H1 (cell line): Measurements from ENCODE around the gene CFAP157. TPM values are rescaled to one million over a fixed set of nuclear protein-coding genes. Genes with fewer than 3 reads are reported as not detected.

Experiments used
- ATF2 ChIP-seq: IDR thresholded peaks from 2 replicates; pipeline ENCODE4 v1.6.1; 2012; ENCODE audit warnings: low read length, inconsistent platforms
- BCL11A ChIP-seq, 2 experiments: IDR thresholded peaks; one replicate each; pipeline ENCODE4 v1.6.1; 2011; ENCODE audit warnings: low read depth in 2 of 2, low read length in 2 of 2, mild to moderate bottlenecking in 2 of 2
- CBX8 ChIP-seq: fragments of 300-800, 300-1000 bp; sonication (generic); IDR thresholded peaks from 2 replicates; pipeline ENCODE4 v1.7.1; 2016; ENCODE audit warnings: low read depth, low read length, borderline replicate concordance
- CHD1 ChIP-seq: IDR thresholded peaks from 2 replicates; pipeline ENCODE4 v1.6.1; 2012; ENCODE audit warnings: low read depth, low read length, improper control_type of control experiment
- EP300 ChIP-seq, 2 experiments: IDR thresholded peaks; 1 replicate in 1 of 2; 2 replicates in 1 of 2; pipeline ENCODE4 v1.6.1; 2011 to 2012; ENCODE audit warnings: low read depth in 2 of 2, low read length in 2 of 2, mild to moderate bottlenecking in 2 of 2, borderline replicate concordance in 1 of 2, inconsistent platforms in 1 of 2, moderate library complexity in 1 of 2
- GABPA ChIP-seq: IDR thresholded peaks from 2 replicates; pipeline ENCODE4 v1.6.1; 2011; ENCODE audit warnings: mild to moderate bottlenecking, low read length, moderate library complexity, borderline replicate concordance; ENCODE audit not compliant: insufficient read depth
- HDAC2 ChIP-seq, 2 experiments: fragments of 300-600 bp in 1 of 2; sonication (generic) in 1 of 2; IDR thresholded peaks; 2 replicates each; pipeline ENCODE4 v1.6.1; 2011 to 2012; ENCODE audit warnings: low read depth in 2 of 2, low read length in 2 of 2, mild to moderate bottlenecking in 2 of 2, moderate library complexity in 2 of 2, borderline replicate concordance in 1 of 2, inconsistent platforms in 1 of 2
- HDAC6 ChIP-seq: IDR thresholded peaks from one replicate; pipeline ENCODE4 v1.7.1; 2012; ENCODE audit warnings: low read depth, mild to moderate bottlenecking, inconsistent platforms, low read length, moderate library complexity
- KDM4A ChIP-seq: IDR thresholded peaks from one replicate; pipeline ENCODE4 v1.7.1; 2012; ENCODE audit warnings: low read depth, mild to moderate bottlenecking, moderate library complexity, low read length, inconsistent platforms; ENCODE audit not compliant: severe bottlenecking
- MAX ChIP-seq: IDR thresholded peaks from 2 replicates; pipeline ENCODE4 v1.6.1; 2012; ENCODE audit warnings: inconsistent platforms
- NRF1 ChIP-seq: IDR thresholded peaks from 2 replicates; pipeline ENCODE4 v1.6.1; 2011; ENCODE audit warnings: mild to moderate bottlenecking, low read depth, low read length, improper control_type of control experiment
- RAD21 ChIP-seq, 2 experiments: IDR thresholded peaks in 1 of 2; conservative IDR thresholded peaks in 1 of 2; 2 replicates each; pipeline ENCODE4 v1.6.1; 2011; ENCODE audit warnings: low read depth in 2 of 2, low read length in 2 of 2, improper control_type of control experiment in 1 of 2, inconsistent platforms in 1 of 2, mild to moderate bottlenecking in 1 of 2, moderate library complexity in 1 of 2
- RFX5 ChIP-seq: IDR thresholded peaks from 2 replicates; pipeline ENCODE4 v1.6.1; 2011; ENCODE audit warnings: low read depth, low read length, improper control_type of control experiment, borderline replicate concordance
- RXRA ChIP-seq: IDR thresholded peaks from 2 replicates; pipeline ENCODE4 v1.6.1; 2011; ENCODE audit warnings: low read depth, mild to moderate bottlenecking, low read length, moderate library complexity; ENCODE audit not compliant: insufficient read depth
- SIRT6 ChIP-seq: IDR thresholded peaks from one replicate; pipeline ENCODE4 v1.7.1; 2012; ENCODE audit warnings: low read length, inconsistent platforms
- SUZ12 ChIP-seq: fragments of 200-600 bp; sonication (generic); IDR thresholded peaks from 2 replicates; pipeline ENCODE4 v1.6.1; 2012; ENCODE audit warnings: mild to moderate bottlenecking, inconsistent platforms, low read length, moderate library complexity, mixed read lengths
- TAF7 ChIP-seq: optimal IDR thresholded peaks from 2 replicates; pipeline ENCODE3; 2011; ENCODE audit warnings: low read depth, mild to moderate bottlenecking, inconsistent platforms, low read length, moderate library complexity, borderline replicate concordance
- TCF12 ChIP-seq: IDR thresholded peaks from 2 replicates; pipeline ENCODE4 v1.6.1; 2011; ENCODE audit warnings: low read depth, mild to moderate bottlenecking, low read length
- TEAD4 ChIP-seq: IDR thresholded peaks from 2 replicates; pipeline ENCODE4 v1.6.1; 2012; ENCODE audit warnings: low read depth, low read length, inconsistent platforms, mixed read lengths
- YY1 ChIP-seq: IDR thresholded peaks from 2 replicates; pipeline ENCODE4 v1.6.1; 2011; ENCODE audit warnings: low read depth, mild to moderate bottlenecking, low read length
- polyA plus RNA-seq, 7 experiments: library from polyadenylated mRNA; depleted of rRNA in 3 of 7; stranded (reverse) in 5 of 7; unstranded in 2 of 7; fragments of >200 nt in 5 of 7; fragments of 200-250 nt in 2 of 7; gene quantifications; 1 replicate in 5 of 7; 2 replicates in 1 of 7; 4 replicates in 1 of 7; pipeline versions ENCODE4 v1.2.1 to v1.2.3, GENCODE V29; 2011 to 2013; ENCODE audit warnings: missing spikeins in 2 of 7, mixed read lengths in 2 of 7
- total RNA-seq: library from RNA; stranded (reverse); fragmentation: NEBNext Ultra II Directional; extraction: Animal tissue kit (Norgen Biotek cat#: 25700); gene quantifications from 2 replicates; pipeline ENCODE4 v1.2.1, GENCODE V29; 2021

The CFAP157 gene
- total and polyA plus RNA-seq, 2 of the 8 experiments (the other 6 are each of a cell fraction or from before 2014, with no cell fraction given) = not detected

GRCh38 chr9:127734747-127735529 lies 28.1 kb downstream of the CFAP157 start, which contains the start of gene TOR2A (continued):
- TF ChIP-seq EP300 (IDR thresholded peaks at IDR 0.05; ENCODE audit: borderline replicate concordance in 1 of 2, low read depth in 2 of 2, low read length in 2 of 2) (peak in 1 of 2 experiments; percentile 68; a peak in 1 of 3 replicates), RAD21 (IDR thresholded peaks at IDR 0.05 in 1 of 2, conservative IDR thresholded peaks at IDR 0.05 in 1 of 2; ENCODE audit: low read depth in 2 of 2, low read length in 2 of 2) (peak; percentile 89 to 93), HDAC2 (IDR thresholded peaks at IDR 0.05; ENCODE audit: borderline replicate concordance in 1 of 2, low read depth in 2 of 2, low read length in 2 of 2) (peak in 1 of 2 experiments; percentile 77; a peak in 1 of 4 replicates), TCF12 (0 out of 2 replicates have a peak, but pooled peaks have one; percentile 29), GABPA (no peak; the same call in 1 of the 2 replicates), HDAC6 (no peak), RXRA (no peak), TAF7 (no peak), BCL11A (IDR thresholded peaks at IDR 0.05; ENCODE audit: low read depth in 2 of 2, low read length in 2 of 2) (no peak), SUZ12 (no peak), KDM4A (peak; percentile 98), TEAD4 (no peak), YY1 (peak; percentile 64; the same call in 1 of the 2 replicates), SIRT6 (no peak), CBX8 (no peak), ATF2 (no peak), MAX (peak; percentile 22; the same call in 1 of the 2 replicates), NRF1 (no peak), RFX5 (peak; percentile 76; the same call in 1 of the 2 replicates), CHD1 (no peak)
